CD14-positive monocyte (primary cell): ENCODE data around the gene TINAGL1. TPM values are rescaled to one million over a fixed set of nuclear protein-coding genes. Genes with fewer than 3 reads are reported as not detected.

Experiments used
- DNase-seq, 3 donors: peaks; one replicate each; pipeline ENCODE4 v3.0.0-alpha.2; 2011 to 2022
- H2AFZ ChIP-seq: 2 replicates; pipeline ENCODE4 v1.6.0; 2012; ENCODE audit warnings: mild to moderate bottlenecking, low read depth, low read length, inconsistent platforms; ENCODE audit not compliant: insufficient read depth, poor library complexity, severe bottlenecking
- H3K27ac ChIP-seq, 2 donors: 1 replicate in 1 of 2; 2 replicates in 1 of 2; pipeline ENCODE4 v1.5.1; 2012 to 2013; ENCODE audit warnings: low read length in 2 of 2, control low read depth in 1 of 2, inconsistent platforms in 1 of 2, low read depth in 1 of 2, mild to moderate bottlenecking in 1 of 2
- H3K27me3 ChIP-seq, 2 donors: one replicate each; pipeline versions ENCODE4 v1.6.0 to v1.6.1; 2011 to 2013; ENCODE audit warnings: low read length in 2 of 2; ENCODE audit not compliant: control insufficient read depth in 2 of 2, insufficient read depth in 2 of 2
- H3K36me3 ChIP-seq, 2 donors: replicated peaks in 1 of 2; 1 replicate in 1 of 2; 2 replicates in 1 of 2; pipeline versions ENCODE4 v1.5.1 to v1.6.1; 2012 to 2013; ENCODE audit warnings: low read length in 2 of 2, control low read depth in 1 of 2, inconsistent platforms in 1 of 2, mild to moderate bottlenecking in 1 of 2; ENCODE audit not compliant: insufficient read depth in 2 of 2, control insufficient read depth in 1 of 2
- H3K4me1 ChIP-seq, 2 donors: 1 replicate in 1 of 2; 2 replicates in 1 of 2; pipeline versions ENCODE4 v1.5.1 to v1.6.1; 2012 to 2013; ENCODE audit warnings: low read length in 2 of 2, control low read depth in 1 of 2, inconsistent platforms in 1 of 2, mild to moderate bottlenecking in 1 of 2, moderate library complexity in 1 of 2; ENCODE audit not compliant: insufficient read depth in 2 of 2, control insufficient read depth in 1 of 2
- H3K4me2 ChIP-seq: replicated peaks from 2 replicates; pipeline ENCODE3; 2012; ENCODE audit warnings: low read length, moderate library complexity, mild to moderate bottlenecking; ENCODE audit not compliant: poor library complexity, severe bottlenecking; ENCODE audit errors: extremely low read depth
- H3K4me3 ChIP-seq, 3 experiments: fragments of 200-600 bp in 1 of 3; sonication (generic) in 1 of 3; replicated peaks in 1 of 3; 1 replicate in 2 of 3; 2 replicates in 1 of 3; pipeline ENCODE4 v1.5.1; 2011 to 2013; ENCODE audit warnings: low read length in 3 of 3, mild to moderate bottlenecking in 3 of 3, control low read depth in 2 of 3, low read depth in 2 of 3, inconsistent platforms in 1 of 3, moderate library complexity in 1 of 3
- H3K79me2 ChIP-seq: 2 replicates; pipeline ENCODE4 v1.6.0; 2012; ENCODE audit warnings: mild to moderate bottlenecking, control low read depth, inconsistent platforms, low read length, moderate library complexity; ENCODE audit not compliant: insufficient read depth
- H3K9ac ChIP-seq: 2 replicates; pipeline ENCODE4 v1.6.0; 2017; ENCODE audit warnings: low read length, mild to moderate bottlenecking; ENCODE audit not compliant: insufficient read depth, poor library complexity, severe bottlenecking
- H3K9me3 ChIP-seq, 2 donors: replicated peaks in 1 of 2; 1 replicate in 1 of 2; 2 replicates in 1 of 2; pipeline versions ENCODE4 v1.5.1 to v1.6.1; 2012 to 2013; ENCODE audit warnings: low read length in 2 of 2, control low read depth in 1 of 2; ENCODE audit not compliant: control insufficient read depth in 1 of 2, insufficient read depth in 1 of 2
- H4K20me1 ChIP-seq: 2 replicates; pipeline ENCODE4 v1.6.0; 2012; ENCODE audit warnings: mild to moderate bottlenecking, low read length, control low read depth, moderate library complexity; ENCODE audit not compliant: insufficient read depth
- H3K27ac Mint-ChIP-seq, 7 donors: one replicate each; pipeline ENCODE4 v1.8.0; 2020; ENCODE audit warnings: mild to moderate bottlenecking in 7 of 7, mixed read lengths in 7 of 7, moderate library complexity in 6 of 7, inconsistent platforms in 2 of 7
- H3K27me3 Mint-ChIP-seq, 3 donors: one replicate each; pipeline ENCODE4 v1.8.0; 2021 to 2022; ENCODE audit warnings: low read depth in 3 of 3, mild to moderate bottlenecking in 3 of 3, mixed read lengths in 3 of 3, moderate library complexity in 3 of 3, inconsistent platforms in 1 of 3
- H3K36me3 Mint-ChIP-seq, 2 donors: one replicate each; pipeline ENCODE4 v1.8.0; 2020; ENCODE audit warnings: mixed read lengths in 2 of 2, inconsistent platforms in 1 of 2, mild to moderate bottlenecking in 1 of 2
- H3K4me1 Mint-ChIP-seq: one replicate; pipeline ENCODE4 v1.8.0; 2020; ENCODE audit warnings: mild to moderate bottlenecking, mixed read lengths
- H3K4me3 Mint-ChIP-seq, 2 donors: one replicate each; pipeline ENCODE4 v1.8.0; 2020; ENCODE audit warnings: mild to moderate bottlenecking in 2 of 2, mixed read lengths in 2 of 2, moderate library complexity in 1 of 2
- H3K9me3 Mint-ChIP-seq, 7 donors: one replicate each; pipeline ENCODE4 v1.8.0; 2020 to 2022; ENCODE audit warnings: mixed read lengths in 7 of 7, mild to moderate bottlenecking in 6 of 7, moderate library complexity in 6 of 7, inconsistent platforms in 2 of 7
- CTCF ChIP-seq: fragments of 200-600 bp; IDR thresholded peaks from one replicate; pipeline ENCODE4 v1.8.0; 2022; ENCODE audit warnings: antibody characterized with exemption, mild to moderate bottlenecking
- WGBS: methylation state at CpG from one replicate; pipeline ENCODE4 v1.1.5; 2013; ENCODE audit warnings: missing lambda C conversion rate; ENCODE audit not compliant: insufficient coverage; 5-methylcytosine and 5-hydroxymethylcytosine counted together
- intact Hi-C, 2 donors: fragments of 100-400 bp; cut with micrococcal nuclease; formaldehyde crosslinking; loops; one replicate each; pipeline versions ENCODE4 v1.15.0 to v1.15.1; 2023
- polyA plus RNA-seq, 3 donors: library from polyadenylated mRNA; depleted of rRNA in 1 of 3; unstranded in 2 of 3; stranded (reverse) in 1 of 3; fragments of 300-500 nt in 2 of 3; fragments of >200 nt in 1 of 3; fragmentation: Illumina TruSeq in 2 of 3; gene quantifications; 1 replicate in 2 of 3; 2 replicates in 1 of 3; pipeline ENCODE4 v1.2.3, GENCODE V29; 2012 to 2021

TINAGL1 gene
- polyA plus RNA-seq, 3 donors: 0.07 TPM; not detected in 2

GRCh38 chr1:31577515-31578192 lies 1.3 kb downstream of the TINAGL1 start:
- intact Hi-C loops: no loop called here
- Mint-ChIP-seq H3K9me3 (no peaks in the 10 kb centered on the region), H3K4me3 (peak overlapping the region in 1 of 2 donors; percentile 51), H3K27ac (no peak overlapping the region), H3K36me3 (no peaks in the 10 kb centered on the region), H3K4me1 (peaks cover 10% of the 10 kb centered on the region), H3K27me3 (peaks cover 13 to 22% (median 14%) of the 10 kb centered on the region in 3 donors)
- no peaks in the 10 kb centered on the region for H3K79me2 ChIP-seq
- peaks cover 0 to 16% of the 10 kb centered on the region in 2 donors for H3K27me3 ChIP-seq
- H3K4me2 ChIP-seq: no peak overlapping the region
- no peaks in the 10 kb centered on the region for H4K20me1 ChIP-seq
- H3K27ac ChIP-seq: no peak overlapping the region
- DNase-seq: no peak
- H2AFZ ChIP-seq: no peak overlapping the region
- no peak overlapping the region for H3K9ac ChIP-seq
- 95% methylated on average over 2 of the region's 6 CpGs for WGBS
- H3K4me1 ChIP-seq: peaks cover 5% of the 10 kb centered on the region in 2 donors
- H3K4me3 ChIP-seq: no peak overlapping the region
- no peaks in the 10 kb centered on the region for H3K36me3 ChIP-seq
- H3K9me3 ChIP-seq: no peaks in the 10 kb centered on the region
- TF ChIP-seq CTCF: no peak

GRCh38 chr1:31579374-31579773 lies 3.1 kb downstream of the TINAGL1 start:
- H3K4me3 ChIP-seq: no peak overlapping the region
- Mint-ChIP-seq H3K9me3 (no peaks in the 10 kb centered on the region), H3K27me3 (peaks cover 12 to 22% (median 13%) of the 10 kb centered on the region in 3 donors), H3K36me3 (no peaks in the 10 kb centered on the region), H3K4me1 (peaks cover 7% of the 10 kb centered on the region), H3K27ac (no peak overlapping the region), H3K4me3 (no peak overlapping the region)
- no peak overlapping the region for H2AFZ ChIP-seq
- intact Hi-C loops: no loop called here
- H3K79me2 ChIP-seq: no peaks in the 10 kb centered on the region
- peaks cover 5% of the 10 kb centered on the region in 2 donors for H3K4me1 ChIP-seq
- H3K36me3 ChIP-seq: no peaks in the 10 kb centered on the region
- no peak overlapping the region for H3K9ac ChIP-seq
- no peak for DNase-seq
- H4K20me1 ChIP-seq: no peaks in the 10 kb centered on the region
- TF ChIP-seq CTCF: no peak
- no CpG with 5 or more reads among the region's 5 CpGs for WGBS
- H3K27me3 ChIP-seq: peaks cover 0 to 16% of the 10 kb centered on the region in 2 donors
- no peak overlapping the region for H3K27ac ChIP-seq
- H3K4me2 ChIP-seq: no peak overlapping the region
- H3K9me3 ChIP-seq: no peaks in the 10 kb centered on the region
